ENCODE results near the gene PIWIL4.

PIWIL4 gene

DNA sequence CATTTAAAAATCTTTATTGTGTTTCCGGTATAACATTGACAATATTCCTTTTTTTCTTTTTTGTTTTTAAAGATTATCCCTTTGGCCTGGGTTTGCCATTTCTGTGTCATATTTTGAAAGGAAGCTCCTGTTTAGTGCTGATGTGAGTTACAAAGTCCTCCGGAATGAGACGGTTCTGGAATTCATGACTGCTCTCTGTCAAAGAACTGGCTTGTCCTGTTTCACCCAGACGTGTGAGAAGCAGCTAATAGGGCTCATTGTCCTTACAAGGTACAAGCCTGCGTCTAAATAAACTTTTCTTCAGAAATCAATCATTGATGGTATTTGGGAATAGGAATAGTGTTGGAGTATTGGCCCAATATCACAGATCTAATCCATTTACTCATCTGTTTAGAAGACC is 19.8 kb downstream of the PIWIL4 start:
- TF ChIP-seq, protein P1, sequence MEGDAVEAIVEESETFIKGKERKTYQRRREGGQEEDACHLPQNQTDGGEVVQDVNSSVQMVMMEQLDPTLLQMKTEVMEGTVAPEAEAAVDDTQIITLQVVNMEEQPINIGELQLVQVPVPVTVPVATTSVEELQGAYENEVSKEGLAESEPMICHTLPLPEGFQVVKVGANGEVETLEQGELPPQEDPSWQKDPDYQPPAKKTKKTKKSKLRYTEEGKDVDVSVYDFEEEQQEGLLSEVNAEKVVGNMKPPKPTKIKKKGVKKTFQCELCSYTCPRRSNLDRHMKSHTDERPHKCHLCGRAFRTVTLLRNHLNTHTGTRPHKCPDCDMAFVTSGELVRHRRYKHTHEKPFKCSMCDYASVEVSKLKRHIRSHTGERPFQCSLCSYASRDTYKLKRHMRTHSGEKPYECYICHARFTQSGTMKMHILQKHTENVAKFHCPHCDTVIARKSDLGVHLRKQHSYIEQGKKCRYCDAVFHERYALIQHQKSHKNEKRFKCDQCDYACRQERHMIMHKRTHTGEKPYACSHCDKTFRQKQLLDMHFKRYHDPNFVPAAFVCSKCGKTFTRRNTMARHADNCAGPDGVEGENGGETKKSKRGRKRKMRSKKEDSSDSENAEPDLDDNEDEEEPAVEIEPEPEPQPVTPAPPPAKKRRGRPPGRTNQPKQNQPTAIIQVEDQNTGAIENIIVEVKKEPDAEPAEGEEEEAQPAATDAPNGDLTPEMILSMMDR (IDR thresholded peaks at IDR 0.05; ENCODE audit: borderline replicate concordance, control extremely low read depth, extremely low read depth, insufficient read depth, missing control alignments) = no peak
- DNase-seq (ENCODE audit: low spot score) = no peak
- in situ Hi-C loops (cut with MboI; ENCODE audit: low sequenced_read_pairs, unreplicated experiment) = no loop called here

DNA sequence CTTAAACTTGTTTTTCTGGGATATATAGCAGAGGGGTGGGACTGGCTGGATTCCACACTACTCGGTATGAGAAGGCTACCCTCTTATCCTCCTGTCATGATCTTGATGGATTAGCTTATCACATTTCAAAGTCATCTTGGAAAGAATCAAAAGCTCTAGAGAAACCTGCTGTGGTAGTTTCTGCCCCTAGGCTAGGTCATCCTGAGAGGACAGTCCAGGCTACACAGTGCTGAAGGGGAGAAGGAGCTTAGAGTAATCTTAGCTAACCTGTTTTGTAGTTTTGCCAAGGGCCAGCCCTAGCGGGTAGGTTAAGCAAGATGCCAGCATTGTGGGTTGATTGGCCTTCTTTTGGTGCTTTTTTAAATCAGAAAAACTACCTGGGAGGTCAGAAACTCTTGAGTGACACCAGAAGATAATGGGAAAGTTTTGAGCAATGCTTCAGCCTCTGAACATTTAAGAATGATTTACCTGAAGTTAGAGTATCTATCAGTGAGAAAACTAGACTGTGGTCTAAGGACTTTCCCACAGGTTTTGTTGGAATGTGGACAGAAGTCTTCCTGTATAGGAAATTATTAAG is 21.3 kb downstream of the PIWIL4 start:
- in situ Hi-C loops (cut with MboI; ENCODE audit: low sequenced_read_pairs, unreplicated experiment) = no loop called here
- DNase-seq (ENCODE audit: low spot score) = no peak
- TF ChIP-seq, protein P1 (IDR thresholded peaks at IDR 0.05; ENCODE audit: borderline replicate concordance, control extremely low read depth, extremely low read depth, insufficient read depth, missing control alignments) = no peak

- DNase-seq (ENCODE audit: low spot score) = no peak
- in situ Hi-C loops (cut with MboI; ENCODE audit: low sequenced_read_pairs, unreplicated experiment) = loop anchor here (10.0 kb wide), 1 partner anchor 46 kb away; the partner anchor contains the start of gene FUT4
- TF ChIP-seq, protein P1 (IDR thresholded peaks at IDR 0.05; ENCODE audit: borderline replicate concordance, control extremely low read depth, extremely low read depth, insufficient read depth, missing control alignments) = no peak
These were observed 23.3 kb downstream of the PIWIL4 start for GRCh38 chr11:94590352-94591041.

DNA sequence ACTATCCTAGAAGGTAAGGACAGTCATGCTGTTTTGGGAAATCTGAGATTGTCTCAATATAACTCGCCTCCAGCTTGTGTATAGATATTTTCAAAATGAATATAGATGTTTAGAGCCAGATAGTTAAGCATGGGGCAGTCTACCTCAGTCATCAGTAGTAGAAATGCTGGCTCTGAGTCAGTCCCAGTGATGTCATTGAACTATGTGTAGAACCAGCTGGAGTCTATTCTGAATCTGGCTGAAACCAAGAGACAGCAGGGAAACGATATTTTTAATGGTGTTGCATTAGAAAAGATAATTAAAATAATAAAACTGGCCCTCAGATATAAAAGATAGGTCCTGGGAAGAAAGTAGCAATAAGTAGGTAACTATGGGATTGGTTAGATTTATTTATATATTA is 25.9 kb downstream of the PIWIL4 start:
- TF ChIP-seq, protein P1 (IDR thresholded peaks at IDR 0.05; ENCODE audit: borderline replicate concordance, control extremely low read depth, extremely low read depth, insufficient read depth, missing control alignments) = no peak
- DNase-seq (ENCODE audit: low spot score) = no peak
- in situ Hi-C loops (cut with MboI; ENCODE audit: low sequenced_read_pairs, unreplicated experiment) = loop anchor here (10.0 kb wide), 1 partner anchor 48 kb away; the partner anchor contains the start of gene FUT4

DNA sequence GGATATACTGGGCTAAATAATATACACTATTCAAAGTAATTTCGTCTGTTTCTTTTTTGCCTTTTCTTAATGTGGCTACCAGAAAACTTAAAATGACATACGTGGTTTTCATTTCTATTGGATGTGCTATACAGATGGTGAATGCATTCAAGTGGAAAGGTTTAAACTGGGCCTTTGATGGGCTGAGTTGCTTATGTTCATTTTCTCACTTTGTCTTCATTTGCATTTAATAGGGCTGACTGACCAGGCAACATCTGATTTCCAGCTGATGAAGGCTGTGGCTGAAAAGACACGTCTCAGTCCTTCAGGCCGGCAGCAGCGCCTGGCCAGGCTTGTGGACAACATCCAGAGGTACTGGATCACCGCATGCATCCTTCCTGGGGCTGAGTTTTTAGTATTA is 27.9 kb downstream of the PIWIL4 start:
- in situ Hi-C loops (cut with MboI; ENCODE audit: low sequenced_read_pairs, unreplicated experiment) = loop anchor here (10.0 kb wide), 1 partner anchor 50 kb away; the partner anchor contains the start of gene FUT4
- TF ChIP-seq, protein P1 (IDR thresholded peaks at IDR 0.05; ENCODE audit: borderline replicate concordance, control extremely low read depth, extremely low read depth, insufficient read depth, missing control alignments) = no peak
- DNase-seq (ENCODE audit: low spot score) = no peak

DNA sequence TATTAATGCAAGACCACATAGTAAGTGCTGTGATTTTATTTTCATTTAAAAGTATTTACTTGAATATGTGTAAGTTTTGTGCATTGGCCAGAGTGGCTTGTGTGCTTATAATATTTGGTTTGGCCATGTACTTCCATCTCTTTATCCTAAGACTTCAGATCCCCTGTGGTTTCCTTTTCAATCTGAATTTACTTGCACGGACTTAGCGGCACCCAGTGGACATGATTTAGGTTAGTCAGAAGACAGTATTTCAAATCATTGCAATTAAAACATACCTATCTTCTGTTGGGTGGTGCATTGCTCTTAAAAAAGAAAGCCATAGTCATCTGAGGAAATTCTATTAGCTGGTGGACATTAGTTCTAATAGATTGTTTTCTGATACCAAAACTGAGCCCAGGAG is 30.7 kb downstream of the PIWIL4 start:
- no peak for DNase-seq (ENCODE audit: low spot score)
- in situ Hi-C loops (cut with MboI; ENCODE audit: low sequenced_read_pairs, unreplicated experiment) = loop anchor here (10.0 kb wide), 1 partner anchor 53 kb away; the partner anchor contains the start of gene FUT4
- TF ChIP-seq, protein P1 (IDR thresholded peaks at IDR 0.05; ENCODE audit: borderline replicate concordance, control extremely low read depth, extremely low read depth, insufficient read depth, missing control alignments) = no peak

Data from GM13976 (cell line).